Naive thymus-derived CD4-positive, alpha-beta T cell (primary cell): ENCODE measurements around the gene DDAH1. TPM values are rescaled to one million over a fixed set of nuclear protein-coding genes. Genes with fewer than 3 reads are reported as not detected.

Experiments used
- ATAC-seq: fragments of 150-1000 bp; cut with Tn5 transposase; 2 replicates; pipeline ENCODE4 v1.10.0; 2021; ENCODE audit warnings: mild to moderate bottlenecking, moderate library complexity
- CTCF ChIA-PET: fragments of 350-600 bp; sonication (Branson Sonifier 250); formaldehyde crosslinking; loops from one replicate; lab custom pipeline; 2021; ENCODE audit warnings: antibody characterized with exemption; lab: Charles Lee
- POLR2A ChIA-PET: fragments of 350-600 bp; sonication (Branson Sonifier 250); formaldehyde crosslinking; loops from one replicate; lab custom pipeline; 2021; ENCODE audit warnings: antibody characterized with exemption, inconsistent platforms; lab: Charles Lee
- DNase-seq, 9 donors: peaks; one replicate each; pipeline versions ENCODE4 v3.0.0 to v3.0.0-alpha.2; 2020 to 2022; ENCODE audit warnings: mixed read lengths in 1 of 9
- H3K27ac ChIP-seq: one replicate; pipeline ENCODE4 v1.7.0; 2013; ENCODE audit warnings: mild to moderate bottlenecking, low read depth, low read length, moderate library complexity
- H3K27me3 ChIP-seq, 2 donors: one replicate each; pipeline ENCODE4 v1.7.0; 2013; ENCODE audit warnings: low read length in 2 of 2, mild to moderate bottlenecking in 2 of 2, moderate library complexity in 2 of 2; ENCODE audit not compliant: control insufficient read depth in 2 of 2, insufficient read depth in 2 of 2
- H3K36me3 ChIP-seq, 3 experiments: 1 replicate in 2 of 3; 2 replicates in 1 of 3; pipeline ENCODE4 v1.7.0; 2013; ENCODE audit warnings: low read length in 3 of 3, mild to moderate bottlenecking in 3 of 3, moderate library complexity in 1 of 3; ENCODE audit not compliant: insufficient read depth in 3 of 3, control insufficient read depth in 2 of 3
- H3K4me1 ChIP-seq, 2 donors: one replicate each; pipeline ENCODE4 v1.7.0; 2013; ENCODE audit warnings: low read length in 2 of 2, mild to moderate bottlenecking in 2 of 2, moderate library complexity in 1 of 2; ENCODE audit not compliant: control insufficient read depth in 2 of 2, insufficient read depth in 2 of 2
- H3K4me3 ChIP-seq: 2 replicates; pipeline ENCODE4 v1.7.0; 2013; ENCODE audit warnings: mild to moderate bottlenecking, low read length
- H3K9me3 ChIP-seq, 3 experiments: 1 replicate in 2 of 3; 2 replicates in 1 of 3; pipeline ENCODE4 v1.7.0; 2013; ENCODE audit warnings: low read length in 3 of 3; ENCODE audit not compliant: control insufficient read depth in 2 of 3
- H3K27ac Mint-ChIP-seq, 9 donors: one replicate each; pipeline ENCODE4 v1.8.0; 2020 to 2022; ENCODE audit warnings: mixed read lengths in 9 of 9, mild to moderate bottlenecking in 8 of 9, moderate library complexity in 5 of 9, inconsistent platforms in 2 of 9
- H3K27me3 Mint-ChIP-seq, 5 donors: one replicate each; pipeline ENCODE4 v1.8.0; 2021 to 2022; ENCODE audit warnings: mixed read lengths in 5 of 5, mild to moderate bottlenecking in 1 of 5
- H3K36me3 Mint-ChIP-seq, 5 donors: one replicate each; pipeline ENCODE4 v1.8.0; 2020 to 2022; ENCODE audit warnings: mixed read lengths in 5 of 5, mild to moderate bottlenecking in 3 of 5, inconsistent platforms in 1 of 5
- H3K4me1 Mint-ChIP-seq, 7 donors: one replicate each; pipeline ENCODE4 v1.8.0; 2020 to 2022; ENCODE audit warnings: mixed read lengths in 7 of 7, mild to moderate bottlenecking in 3 of 7, inconsistent platforms in 1 of 7
- H3K4me3 Mint-ChIP-seq, 10 donors: one replicate each; pipeline ENCODE4 v1.8.0; 2020 to 2022; ENCODE audit warnings: mild to moderate bottlenecking in 10 of 10, mixed read lengths in 10 of 10, moderate library complexity in 6 of 10, inconsistent platforms in 2 of 10
- H3K9me3 Mint-ChIP-seq, 11 donors: one replicate each; pipeline ENCODE4 v1.8.0; 2020 to 2022; ENCODE audit warnings: mixed read lengths in 11 of 11, mild to moderate bottlenecking in 4 of 11, inconsistent platforms in 1 of 11, moderate library complexity in 1 of 11
- intact Hi-C, 2 donors: fragments of 100-400 bp; cut with micrococcal nuclease; formaldehyde crosslinking; loops; one replicate each; pipeline ENCODE4 v1.15.1; 2023
- polyA plus RNA-seq, 2 donors: library from polyadenylated mRNA; unstranded; fragments of 300-500 nt; fragmentation: Illumina TruSeq; gene quantifications; one replicate each; pipeline ENCODE4 v1.2.3, GENCODE V29; 2021
- total RNA-seq, 6 experiments: library from RNA in 5 of 6; stranded (reverse) in 5 of 6; gene quantifications; 1 replicate in 5 of 6; 2 replicates in 1 of 6; pipeline ENCODE4 v1.2.3 and lab custom pipeline; 2021 to 2026

The DDAH1 gene
- total and polyA plus RNA-seq, 7 experiments from 2014 or later: 0.08 TPM; not detected in 6

- no peaks in the 10 kb centered on the region for H3K36me3 Mint-ChIP-seq
- H3K27ac ChIP-seq: no peak overlapping the region
- ATAC-seq (no peak), DNase-seq (no peak)
- POLR2A ChIA-PET: no interaction called here
- no peak overlapping the region for H3K4me3 Mint-ChIP-seq
- H3K36me3 ChIP-seq: no peaks in the 10 kb centered on the region
- H3K27me3 Mint-ChIP-seq: peaks cover 0 to 5% (median 0%) of the 10 kb centered on the region in 5 donors
- no peaks in the 10 kb centered on the region for H3K4me1 ChIP-seq
- no peaks in the 10 kb centered on the region for H3K9me3 ChIP-seq
- no peaks in the 10 kb centered on the region for H3K27me3 ChIP-seq
- no peak overlapping the region for H3K27ac Mint-ChIP-seq
- intact Hi-C loops: no loop called here
- H3K4me3 ChIP-seq: no peak overlapping the region
- CTCF ChIA-PET: no interaction called here
- H3K4me1 Mint-ChIP-seq: no peaks in the 10 kb centered on the region
- H3K9me3 Mint-ChIP-seq: no peaks in the 10 kb centered on the region
Observed at GRCh38 chr1:85406081-85406480, 58.9 kb downstream of the DDAH1 start.

GRCh38 chr1:85404408-85404807 is 60.6 kb downstream of the DDAH1 start:
- intact Hi-C loops: no loop called here
- H3K9me3 Mint-ChIP-seq: no peaks in the 10 kb centered on the region
- H3K4me1 Mint-ChIP-seq: no peaks in the 10 kb centered on the region
- Histone ChIP-seq H3K27ac (no peak overlapping the region), H3K36me3 (no peaks in the 10 kb centered on the region), H3K27me3 (no peaks in the 10 kb centered on the region), H3K9me3 (no peaks in the 10 kb centered on the region), H3K4me1 (no peaks in the 10 kb centered on the region), H3K4me3 (no peak overlapping the region)
- CTCF ChIA-PET: no interaction called here
- H3K4me3 Mint-ChIP-seq: no peak overlapping the region
- ATAC-seq (no peak), DNase-seq (no peak)
- no peak overlapping the region for H3K27ac Mint-ChIP-seq
- POLR2A ChIA-PET: no interaction called here
- peaks cover 0 to 3% (median 0%) of the 10 kb centered on the region in 5 donors for H3K27me3 Mint-ChIP-seq
- H3K36me3 Mint-ChIP-seq: no peaks in the 10 kb centered on the region

- DNase-seq: no peak
- ATAC-seq: no peak
- H3K9me3 ChIP-seq: no peaks in the 10 kb centered on the region
- no peaks in the 10 kb centered on the region for H3K4me1 ChIP-seq
- H3K27ac ChIP-seq: no peak overlapping the region
- Mint-ChIP-seq H3K36me3 (no peaks in the 10 kb centered on the region), H3K9me3 (peaks cover 0 to 2% (median 0%) of the 10 kb centered on the region in 11 donors), H3K27me3 (peaks cover 0 to 5% (median 0%) of the 10 kb centered on the region in 5 donors), H3K4me3 (no peak overlapping the region), H3K27ac (no peak overlapping the region), H3K4me1 (no peaks in the 10 kb centered on the region)
- H3K36me3 ChIP-seq: no peaks in the 10 kb centered on the region
- intact Hi-C loops: no loop called here
- H3K27me3 ChIP-seq: no peaks in the 10 kb centered on the region
- no peak overlapping the region for H3K4me3 ChIP-seq
- POLR2A ChIA-PET: no interaction called here
- CTCF ChIA-PET: no interaction called here
Observed at GRCh38 chr1:85398391-85399064, 66.4 kb downstream of the DDAH1 start.

- Histone ChIP-seq H3K4me1 (no peaks in the 10 kb centered on the region), H3K27me3 (no peaks in the 10 kb centered on the region), H3K9me3 (no peaks in the 10 kb centered on the region), H3K36me3 (no peaks in the 10 kb centered on the region), H3K4me3 (no peak overlapping the region), H3K27ac (no peak overlapping the region)
- DNase-seq (no peak), ATAC-seq (no peak)
- intact Hi-C loops: no loop called here
- CTCF ChIA-PET: no interaction called here
- peaks cover 0 to 9% (median 0%) of the 10 kb centered on the region in 5 donors for H3K27me3 Mint-ChIP-seq
- H3K4me3 Mint-ChIP-seq: no peak overlapping the region
- no peaks in the 10 kb centered on the region for H3K36me3 Mint-ChIP-seq
- no peaks in the 10 kb centered on the region for H3K4me1 Mint-ChIP-seq
- H3K27ac Mint-ChIP-seq: no peak overlapping the region
- POLR2A ChIA-PET: interaction anchor here (0.7 kb wide), 1 partner anchor 35 kb away, joined by 3 read pairs; no protein-coding TSS in a partner anchor
- H3K9me3 Mint-ChIP-seq: peaks cover 0 to 2% (median 0%) of the 10 kb centered on the region in 11 donors
Observed at GRCh38 chr1:85397490-85398032, 67.4 kb downstream of the DDAH1 start.

- Histone ChIP-seq H3K9me3 (no peaks in the 10 kb centered on the region), H3K4me1 (no peaks in the 10 kb centered on the region), H3K27ac (no peak overlapping the region), H3K4me3 (no peak overlapping the region), H3K27me3 (no peaks in the 10 kb centered on the region), H3K36me3 (no peaks in the 10 kb centered on the region)
- Mint-ChIP-seq H3K27ac (no peak overlapping the region), H3K36me3 (no peaks in the 10 kb centered on the region), H3K27me3 (peaks cover 0 to 9% (median 0%) of the 10 kb centered on the region in 5 donors), H3K4me1 (no peaks in the 10 kb centered on the region), H3K9me3 (peaks cover 0 to 2% (median 0%) of the 10 kb centered on the region in 11 donors), H3K4me3 (no peak overlapping the region)
- intact Hi-C loops: no loop called here
- ChIA-PET CTCF (no interaction called here), POLR2A (no interaction called here)
- ATAC-seq (no peak), DNase-seq (no peak)
Observed at GRCh38 chr1:85396194-85396593, 68.8 kb downstream of the DDAH1 start.

- Histone ChIP-seq H3K27ac (no peak overlapping the region), H3K4me3 (no peak overlapping the region), H3K9me3 (no peaks in the 10 kb centered on the region), H3K27me3 (no peaks in the 10 kb centered on the region), H3K36me3 (no peaks in the 10 kb centered on the region), H3K4me1 (no peaks in the 10 kb centered on the region)
- POLR2A ChIA-PET: no interaction called here
- CTCF ChIA-PET: no interaction called here
- H3K9me3 Mint-ChIP-seq: peaks cover 0 to 2% (median 0%) of the 10 kb centered on the region in 11 donors
- H3K36me3 Mint-ChIP-seq: no peaks in the 10 kb centered on the region
- no peak overlapping the region for H3K27ac Mint-ChIP-seq
- no peaks in the 10 kb centered on the region for H3K4me1 Mint-ChIP-seq
- peaks cover 4 to 10% (median 9%) of the 10 kb centered on the region in 5 donors for H3K27me3 Mint-ChIP-seq
- no peak overlapping the region for H3K4me3 Mint-ChIP-seq
- intact Hi-C loops: no loop called here
- DNase-seq: no peak
- no peak for ATAC-seq
Observed at GRCh38 chr1:85394130-85394529, 70.8 kb downstream of the DDAH1 start.

- Mint-ChIP-seq H3K4me1 (no peaks in the 10 kb centered on the region), H3K27me3 (peaks cover 4 to 10% (median 9%) of the 10 kb centered on the region in 5 donors), H3K27ac (no peak overlapping the region), H3K9me3 (peaks cover 0 to 2% (median 0%) of the 10 kb centered on the region in 11 donors), H3K4me3 (no peak overlapping the region), H3K36me3 (no peaks in the 10 kb centered on the region)
- intact Hi-C loops: no loop called here
- H3K4me1 ChIP-seq: no peaks in the 10 kb centered on the region
- no peaks in the 10 kb centered on the region for H3K9me3 ChIP-seq
- no peak for DNase-seq
- no peak overlapping the region for H3K4me3 ChIP-seq
- no peak for ATAC-seq
- no peaks in the 10 kb centered on the region for H3K27me3 ChIP-seq
- no peaks in the 10 kb centered on the region for H3K36me3 ChIP-seq
- POLR2A ChIA-PET: no interaction called here
- H3K27ac ChIP-seq: no peak overlapping the region
- CTCF ChIA-PET: no interaction called here
Observed at GRCh38 chr1:85393490-85393889, 71.5 kb downstream of the DDAH1 start.
